ENCODE results near the gene GASK1A. TPM values are rescaled to one million over a fixed set of nuclear protein-coding genes. Genes with fewer than 3 reads are reported as not detected.

Gene GASK1A
- total RNA-seq, 1 experiment from 2014 or later: 5.4 TPM

DNA sequence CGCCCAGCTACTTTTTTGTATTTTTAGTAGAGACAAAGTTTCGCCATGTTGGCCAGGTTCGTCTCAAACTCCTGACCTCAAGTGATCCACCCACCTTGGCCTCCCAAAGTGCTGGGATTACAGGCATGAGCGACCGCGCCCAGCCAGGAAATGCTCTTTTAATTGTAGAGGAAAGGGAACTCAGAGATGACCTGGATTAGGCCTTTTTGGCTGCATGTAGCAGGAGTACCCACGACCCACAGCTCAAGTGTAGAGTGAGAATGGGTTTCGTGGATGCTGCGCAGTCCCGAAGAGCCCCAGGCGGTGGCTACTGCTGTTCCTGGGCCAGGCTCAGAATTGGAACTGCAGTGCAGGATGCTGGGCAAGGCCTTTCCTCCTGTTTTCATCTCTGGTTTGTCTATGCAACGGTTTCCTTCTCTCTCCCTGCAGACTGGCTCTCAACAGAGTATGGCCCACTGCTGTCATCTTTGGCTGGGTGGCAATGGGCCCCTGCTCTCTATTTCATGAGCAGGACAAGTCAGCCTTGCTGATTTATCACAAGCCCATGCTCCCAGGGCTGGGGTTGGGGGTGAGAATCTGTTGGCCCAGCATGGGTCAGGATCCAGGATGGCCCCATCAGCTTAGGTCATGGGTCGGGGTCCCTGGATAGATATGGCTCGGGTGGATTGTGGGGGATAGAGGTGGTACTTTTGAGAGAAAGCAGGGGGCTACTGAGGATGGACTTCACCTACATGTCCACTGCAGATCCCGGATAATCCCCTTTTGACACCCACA, 51.2 kb downstream of the GASK1A start:
- no peak overlapping the region; the same call in 1 of the 2 replicates for H3K14ac ChIP-seq (ENCODE audit: insufficient read depth, low read length)
- H3K9me3 Mint-ChIP-seq: peaks cover 0 to 2% of the 10 kb centered on the region in 2 experiments; a peak in 2 of 5 replicates
- H4K8ac ChIP-seq (replicated peaks; ENCODE audit: insufficient read length, low read depth, low read length): no peak overlapping the region
- no peak for DNase-seq
- H3K18ac ChIP-seq (ENCODE audit: insufficient read length, low read depth, low read length): no peak overlapping the region
- no peak overlapping the region for H3K4me3 Mint-ChIP-seq
- H2AFZ ChIP-seq (ENCODE audit: low read length): no peak overlapping the region
- H3K79me2 ChIP-seq (ENCODE audit: insufficient read depth, low read length): no peaks in the 10 kb centered on the region
- H3K4me1 Mint-ChIP-seq: peaks cover 3 to 7% of the 10 kb centered on the region in 2 experiments; a peak in 3 of 4 replicates
- no peak overlapping the region for H4K91ac ChIP-seq (ENCODE audit: insufficient read length, low read depth, low read length)
- no peak overlapping the region for H3K9ac ChIP-seq (ENCODE audit: extremely low read depth, insufficient read length, low read length)
- no peaks in the 10 kb centered on the region for H4K20me1 ChIP-seq (ENCODE audit: control insufficient read depth, insufficient read depth, insufficient read length)
- H2BK5ac ChIP-seq (ENCODE audit: insufficient read length, low read length): no peak overlapping the region
- no peaks in the 10 kb centered on the region for H3K9me3 ChIP-seq (ENCODE audit: control insufficient read depth, low read depth, low read length)
- no peak overlapping the region for H3K4me2 ChIP-seq (ENCODE audit: insufficient read depth, insufficient read length, low read length)
- WGBS (ENCODE audit: extremely low coverage, insufficient read length, low lambda C conversion rate): no CpG with 5 or more reads among the region's 15 CpGs
- H3K23me2 ChIP-seq (ENCODE audit: insufficient read length, low read depth, low read length, poor library complexity, severe bottlenecking): no peaks in the 10 kb centered on the region
- H3K4ac ChIP-seq (ENCODE audit: low read depth, low read length): no peak overlapping the region
- no peaks in the 10 kb centered on the region for H3K27me3 Mint-ChIP-seq (ENCODE audit: low read depth)
- H2BK15ac ChIP-seq (ENCODE audit: low read depth, low read length): no peak overlapping the region
- 0 out of 2 replicates have a peak, but pooled peaks cover 1% of the 10 kb centered on the region for H3K4me1 ChIP-seq (ENCODE audit: insufficient read depth, low read length)
- H3K27ac ChIP-seq (ENCODE audit: insufficient read length, low read depth, low read length): no peak overlapping the region
- H3K79me1 ChIP-seq (ENCODE audit: insufficient read depth, low read depth, low read length, poor library complexity, severe bottlenecking): no peaks in the 10 kb centered on the region
- H2BK12ac ChIP-seq (ENCODE audit: insufficient read length, low read depth, low read length): no peak overlapping the region
- H3K23ac ChIP-seq (ENCODE audit: insufficient read length, low read depth, low read length): no peak overlapping the region
- H3K36me3 Mint-ChIP-seq (ENCODE audit: insufficient read depth in 1 of 3, low read depth in 3 of 3): peaks cover 0 to 2% (median 0%) of the 10 kb centered on the region in 3 experiments; a peak in 1 of 7 replicates
- H2BK20ac ChIP-seq (ENCODE audit: low read depth, low read length, poor library complexity, severe bottlenecking): no peak overlapping the region
- TF ChIP-seq CTCF (conservative IDR thresholded peaks at IDR 0.05): no peak
- no peak overlapping the region for H3K27ac Mint-ChIP-seq
- no peak overlapping the region for H3T11ph ChIP-seq (ENCODE audit: low read length)
- H2BK120ac ChIP-seq (ENCODE audit: low read depth, low read length, poor library complexity, severe bottlenecking): no peak overlapping the region
- no peak overlapping the region for H4K5ac ChIP-seq (ENCODE audit: insufficient read length, low read depth, low read length)
- no peak overlapping the region for H2AK5ac ChIP-seq (ENCODE audit: insufficient read length, low read length)
- H3K27me3 ChIP-seq (ENCODE audit: insufficient read depth, low read length): no peaks in the 10 kb centered on the region
- H3K56ac ChIP-seq (ENCODE audit: insufficient read length, low read depth, low read length): no peak overlapping the region

All from H9 (cell line).